NCI-H1092 treated with DMSO at 0.1 percent for 48 hours (cell line): ENCODE results near the gene UBA6.
"Not testable (repeated sequence)": the region's sequence is repeated elsewhere in the genome, so short reads cannot be mapped to it uniquely, and the experiment has no call there.

Experiments
- DNase-seq: peaks from one replicate; lab custom pipeline; 2025; lab: John Stamatoyannopoulos, UW

Gene UBA6

DNA sequence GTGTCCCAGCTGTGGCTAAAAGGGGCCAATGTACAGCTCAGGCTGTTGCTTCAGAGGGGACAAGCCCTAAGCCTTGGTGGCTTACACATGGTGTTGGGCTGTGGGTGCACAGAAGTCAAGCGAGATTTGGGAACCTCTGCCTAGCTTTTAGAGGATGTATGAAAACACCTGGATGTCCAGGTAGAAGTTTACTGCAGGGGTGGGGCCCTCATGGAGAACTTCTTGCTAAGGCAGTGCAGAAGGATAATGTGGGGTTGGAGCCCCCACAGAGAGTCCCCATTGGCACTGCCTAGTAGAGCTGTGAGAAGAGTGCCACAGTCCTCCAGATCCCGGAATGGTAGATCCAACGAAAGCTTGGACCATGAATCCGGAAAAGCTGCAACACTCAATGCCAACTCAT lies 40.5 kb downstream of the UBA6 start:
- no peak for DNase-seq

DNA sequence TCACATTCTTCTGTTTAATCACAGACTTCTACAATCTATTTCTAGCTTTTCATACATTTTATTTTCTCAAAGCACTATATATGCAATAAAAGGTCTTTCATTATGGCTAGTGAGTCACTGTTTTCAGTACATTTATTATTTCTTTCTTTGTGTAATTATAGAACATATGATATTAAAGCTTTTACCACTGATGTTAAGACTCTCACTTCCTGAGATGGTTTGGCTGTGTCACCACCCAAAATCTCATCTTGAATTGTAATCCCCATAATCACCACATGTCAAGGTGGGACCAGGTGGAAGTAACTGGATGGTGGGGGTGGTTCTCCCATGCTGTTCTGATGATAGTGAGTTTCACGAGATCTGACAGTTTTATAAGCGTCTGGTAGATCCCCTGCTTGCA lies 41.9 kb downstream of the UBA6 start:
- DNase-seq: no peak

DNA sequence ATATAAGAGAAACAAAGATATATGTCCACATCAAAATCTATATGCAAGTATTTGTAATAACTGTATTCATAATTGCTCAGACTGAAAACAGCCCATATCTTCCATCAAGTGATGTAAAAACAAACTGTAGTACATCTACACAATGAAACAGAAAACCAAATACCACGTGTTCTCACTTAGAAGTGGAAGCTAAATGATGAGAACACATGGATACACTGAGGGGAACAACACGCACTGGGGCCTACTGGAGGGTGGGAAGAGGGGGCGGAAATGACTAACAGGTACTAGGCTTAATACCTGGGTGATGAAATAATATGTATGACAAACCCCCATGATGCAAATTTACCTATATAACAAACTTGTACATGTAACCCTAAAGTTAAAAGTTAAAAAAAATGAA lies 42.7 kb downstream of the UBA6 start:
- DNase-seq: no peak

DNA sequence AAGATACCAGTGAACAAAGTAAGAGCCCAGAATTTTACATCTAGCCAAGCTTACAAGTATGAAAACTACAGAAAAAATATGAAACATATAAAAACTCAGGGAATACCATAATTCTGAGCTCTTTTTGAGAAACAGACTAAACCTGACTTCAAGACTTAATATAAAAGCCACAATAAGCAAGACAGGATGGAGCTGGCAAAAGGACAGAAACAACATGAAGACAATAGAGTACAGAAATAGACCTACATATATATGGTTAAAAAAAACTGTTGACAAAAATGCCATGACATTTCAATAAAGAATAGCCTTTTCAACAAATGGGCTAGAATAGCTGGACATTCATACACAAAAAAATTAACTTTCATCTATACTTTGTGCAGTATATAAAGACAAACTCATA lies 49.4 kb downstream of the UBA6 start:
- no peak for DNase-seq

DNA sequence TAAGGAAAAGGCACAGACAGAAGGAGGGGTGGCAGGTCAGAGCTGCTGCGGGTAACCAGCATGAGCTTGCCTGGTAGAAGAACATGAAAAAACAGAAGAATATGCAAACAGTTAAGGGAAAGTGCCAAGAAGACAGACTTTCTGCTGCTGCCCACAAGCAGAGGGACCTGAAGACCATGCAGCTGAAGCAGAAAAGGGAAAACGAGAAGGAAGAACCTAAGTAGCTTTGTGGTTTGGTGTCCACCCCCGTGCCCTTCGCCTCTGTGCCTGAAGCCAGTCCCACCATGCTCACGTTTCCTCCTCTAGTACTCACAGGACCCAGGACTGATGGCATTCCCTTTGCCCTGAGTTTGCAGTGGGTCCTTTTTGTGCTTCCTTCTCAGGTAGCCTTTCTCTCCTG lies 62.8 kb downstream of the UBA6 start:
- no peak for DNase-seq

DNA sequence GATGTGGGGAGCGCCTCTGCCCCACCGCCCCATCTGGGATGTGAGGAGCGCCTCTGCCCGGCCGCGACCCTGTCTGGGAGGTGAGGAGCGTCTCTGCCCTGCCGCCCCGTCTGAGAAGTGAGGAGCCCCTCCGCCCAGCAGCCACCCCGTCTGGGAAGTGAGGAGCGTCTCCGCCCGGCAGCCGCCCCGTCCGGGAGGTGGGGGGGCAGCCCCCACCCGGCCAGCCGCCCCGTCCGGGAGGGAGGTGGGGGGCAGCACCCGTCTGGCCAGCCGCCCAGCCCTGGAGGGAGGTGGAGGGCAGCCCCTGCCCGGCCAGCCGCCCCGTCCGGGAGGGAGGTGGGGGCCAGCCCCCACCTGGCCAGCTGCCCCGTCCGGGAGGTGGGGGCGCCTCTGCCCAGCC lies 64.0 kb downstream of the UBA6 start:
- DNase-seq: not testable (repeated sequence)

DNA sequence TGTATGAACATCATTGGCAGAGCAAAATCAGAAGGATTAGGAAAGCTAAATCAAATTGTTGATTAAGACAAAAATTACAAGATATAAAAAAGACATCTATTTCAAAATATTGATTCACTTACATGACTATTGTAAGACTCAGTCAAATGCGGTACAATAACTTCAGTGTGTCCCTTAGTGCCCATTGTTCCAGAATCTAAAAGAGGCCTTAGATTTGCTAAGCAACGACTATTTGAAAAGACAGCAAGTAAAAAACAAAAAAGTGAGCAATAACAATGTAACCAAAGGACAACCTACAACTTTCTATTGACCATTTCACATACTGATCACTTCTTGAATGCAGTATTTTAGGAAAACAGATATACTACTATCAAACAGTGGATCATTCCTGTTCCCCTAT lies 65.6 kb downstream of the UBA6 start:
- no peak for DNase-seq

DNA sequence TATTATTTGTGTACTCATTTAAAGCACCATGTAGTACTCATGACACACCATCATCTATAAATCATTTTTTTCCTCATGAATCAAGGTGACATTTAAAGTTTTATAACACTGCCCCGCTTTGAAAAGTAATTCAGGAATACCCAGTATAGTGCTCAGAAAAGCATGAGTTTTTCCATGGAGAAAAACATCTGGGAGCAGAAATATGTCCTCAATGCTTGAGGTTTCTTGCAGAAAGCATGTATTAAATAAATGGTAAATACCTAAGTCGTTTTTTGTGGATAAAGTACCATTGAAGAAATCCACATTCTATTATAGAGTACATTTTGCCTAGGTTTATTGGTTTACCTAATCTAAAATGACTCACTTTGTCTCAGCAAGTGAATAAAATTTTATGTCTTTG lies 66.2 kb downstream of the UBA6 start:
- no peak for DNase-seq

DNA sequence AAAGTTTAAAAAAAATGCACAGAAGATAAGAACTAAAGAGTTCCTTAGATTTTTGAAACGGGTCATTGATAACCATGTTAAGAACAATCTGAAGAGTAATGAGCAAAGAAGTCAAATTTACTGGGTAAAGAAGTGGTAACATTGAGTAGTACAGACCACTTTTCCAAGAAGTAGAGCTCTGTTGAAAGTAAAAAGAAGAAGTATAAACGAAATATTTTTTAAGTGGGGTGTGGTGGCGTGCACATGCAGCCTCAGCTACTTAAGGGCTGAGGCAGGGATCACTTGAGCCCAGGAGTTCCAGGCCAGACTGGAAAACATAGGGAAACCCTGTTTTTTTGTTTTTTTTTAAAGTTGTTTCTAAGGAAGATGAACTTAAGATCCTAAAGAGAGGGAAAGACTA lies 68.5 kb downstream of the UBA6 start:
- no peak for DNase-seq

DNA sequence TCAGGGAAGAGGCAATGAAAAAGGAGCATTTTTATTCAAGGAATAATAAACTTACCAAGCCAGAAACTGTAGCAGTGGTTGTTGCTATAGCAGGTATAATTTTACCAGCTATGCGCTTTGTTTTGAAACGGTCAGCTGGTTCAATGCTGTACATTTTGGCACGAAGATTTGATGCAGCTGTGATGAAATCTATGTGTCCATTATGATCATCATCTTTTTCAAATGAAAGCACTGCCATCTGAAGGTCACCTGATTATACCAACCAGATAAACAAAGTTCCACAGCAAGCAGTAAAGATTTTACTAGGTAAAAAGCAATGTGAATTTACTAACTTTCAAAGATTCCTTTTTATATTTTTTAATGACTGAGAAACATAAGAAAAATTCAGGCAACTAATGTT lies 76.0 kb downstream of the UBA6 start:
- DNase-seq: peak; percentile 10

DNA sequence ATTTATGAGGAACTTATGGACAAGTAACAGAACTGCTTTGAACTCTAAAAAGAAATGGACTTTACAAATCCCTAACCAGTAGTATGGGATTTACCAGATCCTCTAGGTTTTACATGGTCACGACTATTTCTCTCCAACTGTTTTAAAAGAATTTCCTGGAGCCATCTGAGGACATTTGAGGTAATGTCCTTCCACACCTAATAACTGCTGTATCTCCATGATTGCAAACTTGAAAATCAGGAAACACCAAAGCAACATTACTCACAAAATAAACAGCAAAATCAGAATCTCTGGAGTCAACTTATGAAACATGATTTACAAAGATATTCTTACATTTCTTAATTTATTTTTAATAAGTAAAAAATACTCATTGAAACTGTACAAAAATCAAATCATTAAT lies 84.5 kb downstream of the UBA6 start:
- no peak for DNase-seq

DNA sequence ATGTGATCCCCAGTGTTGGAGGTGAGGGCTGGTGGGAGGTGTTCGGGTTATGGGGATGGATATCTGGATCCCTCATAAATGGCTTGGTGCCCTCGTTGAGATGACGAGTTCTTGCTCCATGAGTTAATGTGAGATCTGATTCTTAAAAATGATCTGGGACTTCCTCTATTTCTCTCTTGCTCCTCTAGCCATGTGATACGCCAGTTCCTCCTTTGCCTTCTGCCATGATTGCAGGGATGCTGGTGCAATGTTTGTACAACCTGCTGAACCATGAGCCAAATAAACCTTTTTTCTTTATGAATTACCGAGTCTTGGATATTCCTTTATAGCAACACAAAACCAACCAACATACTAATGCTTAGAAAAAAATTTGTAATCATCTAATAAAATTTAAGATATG lies 85.8 kb downstream of the UBA6 start:
- no peak for DNase-seq

DNA sequence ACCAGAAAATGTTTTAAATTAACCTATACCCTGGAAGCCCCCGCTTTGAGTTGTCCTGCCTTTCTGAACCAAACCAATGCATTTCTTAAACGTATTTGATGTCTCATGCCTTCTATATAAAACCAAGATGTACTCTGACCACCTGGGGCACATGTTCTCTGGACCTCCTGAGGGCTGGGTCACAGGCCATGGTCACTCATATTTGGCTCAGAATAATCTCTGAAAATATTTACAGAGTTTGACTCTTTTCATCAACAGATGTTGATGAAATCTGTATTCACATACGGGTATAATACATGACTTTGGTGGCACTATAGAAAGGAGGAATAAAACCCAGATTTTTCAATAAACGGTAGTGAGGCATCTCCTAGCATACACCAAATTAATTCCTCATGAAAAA lies 86.8 kb downstream of the UBA6 start:
- DNase-seq: no peak

DNA sequence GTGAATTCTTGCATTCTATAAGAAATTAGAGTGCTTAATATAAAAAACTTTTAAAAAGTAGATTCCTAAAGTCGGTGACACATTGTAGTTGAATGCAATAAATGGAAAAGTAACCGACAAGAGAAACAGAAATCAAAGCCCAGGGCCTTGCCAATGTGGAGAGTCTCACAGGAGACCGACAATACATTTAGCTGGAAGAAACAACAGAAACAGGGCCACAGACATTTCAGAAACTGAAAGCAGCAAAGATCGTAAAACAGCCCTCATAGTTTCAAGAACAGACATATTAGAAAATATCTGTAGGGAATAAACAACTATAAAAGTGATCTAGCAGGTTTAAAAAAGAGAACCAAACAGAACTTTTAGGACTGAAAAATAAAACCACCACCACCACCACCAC lies 92.9 kb downstream of the UBA6 start:
- DNase-seq: no peak

DNA sequence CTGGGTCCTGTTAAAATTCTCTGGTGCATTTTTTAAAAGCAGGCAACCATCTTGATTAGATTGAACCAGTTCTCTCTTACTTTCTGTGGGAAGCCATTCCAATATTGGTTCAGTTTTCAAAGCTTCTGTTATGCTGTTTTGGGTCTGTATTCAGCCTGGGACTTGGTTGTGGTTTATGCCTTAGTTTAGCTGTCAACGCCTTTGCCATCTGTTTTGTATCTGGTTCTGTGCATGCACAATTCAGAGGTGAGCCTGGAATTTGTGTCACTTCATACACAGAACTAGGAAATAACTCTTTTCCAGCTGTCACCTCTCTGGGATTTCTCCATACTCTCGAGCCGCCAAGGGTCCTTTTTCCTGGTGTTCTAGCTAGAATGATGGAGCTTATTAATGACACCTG lies 96.2 kb downstream of the UBA6 start:
- DNase-seq: no peak

DNA sequence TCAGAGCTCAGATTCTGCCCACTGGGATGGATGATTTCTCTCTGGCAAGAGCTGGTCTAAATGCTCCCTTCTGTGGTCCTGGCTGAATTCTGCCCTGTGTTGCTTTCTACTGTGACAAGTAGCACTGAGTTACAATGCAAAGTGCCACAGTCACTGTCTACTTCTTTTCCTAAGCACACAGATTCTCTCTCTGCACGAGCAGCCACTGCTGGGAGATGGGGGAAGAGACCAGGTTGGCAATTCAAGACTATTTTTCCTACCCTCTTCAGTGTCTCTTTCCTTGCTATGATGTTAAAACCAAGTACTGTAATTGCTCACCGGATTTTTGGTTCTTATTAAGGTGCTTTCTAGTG lies 97.0 kb downstream of the UBA6 start:
- no peak for DNase-seq

DNA sequence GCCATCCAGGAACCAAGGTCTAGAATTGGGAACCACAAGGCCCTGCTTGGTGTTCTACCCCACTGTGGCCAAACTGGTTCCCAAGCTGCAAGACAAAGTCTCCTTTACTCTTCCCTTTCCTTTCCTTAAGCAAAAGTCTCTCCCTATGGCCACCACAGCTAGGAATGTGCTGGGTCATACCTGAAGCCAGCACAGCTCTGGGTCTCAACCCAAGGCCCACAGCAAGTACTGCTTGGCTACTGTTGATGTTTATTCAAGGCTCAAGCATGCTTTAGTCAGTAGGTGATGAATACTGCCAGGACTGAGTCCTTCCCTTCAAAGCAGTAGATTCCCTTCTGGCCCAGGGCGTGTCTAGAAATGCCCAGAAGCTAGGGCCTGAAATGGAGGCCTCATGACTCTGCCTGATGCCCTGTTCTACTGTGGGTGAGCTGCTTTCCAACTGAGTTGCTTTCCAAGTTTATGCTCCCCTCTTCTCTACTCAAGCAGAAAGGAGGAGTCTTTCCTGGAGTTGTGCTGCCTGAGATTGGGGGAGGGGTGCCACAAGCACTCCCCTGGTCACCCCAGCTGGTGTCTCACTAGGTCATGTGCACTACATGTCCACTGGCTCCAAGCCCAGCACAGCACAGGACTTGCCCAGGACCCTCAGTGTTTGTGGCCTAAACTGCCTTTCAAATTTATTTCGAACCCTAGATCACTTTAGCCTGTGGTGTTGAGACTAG lies 97.5 kb downstream of the UBA6 start:
- no peak for DNase-seq

DNA sequence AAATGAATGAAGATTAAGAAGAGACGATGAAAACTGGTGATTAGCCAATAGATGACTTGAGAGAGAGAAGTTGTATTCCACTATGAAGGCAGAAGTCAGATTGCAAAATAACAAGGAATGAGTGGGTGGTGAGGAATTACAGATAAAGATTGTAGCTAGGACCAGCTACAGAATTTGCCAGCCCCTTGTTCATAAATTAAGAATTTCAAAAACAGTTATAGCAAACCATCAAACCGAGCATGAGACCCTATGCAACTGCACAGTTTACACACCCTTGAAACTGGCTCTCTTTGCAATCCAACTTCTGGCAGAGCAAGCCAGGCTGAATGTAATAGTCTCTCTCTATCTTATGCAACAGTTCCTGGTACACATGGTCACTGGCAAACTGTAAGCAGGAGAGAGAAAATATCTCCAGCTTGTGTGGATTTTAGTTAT lies 107.2 kb downstream of the UBA6 start:
- no peak for DNase-seq

DNA sequence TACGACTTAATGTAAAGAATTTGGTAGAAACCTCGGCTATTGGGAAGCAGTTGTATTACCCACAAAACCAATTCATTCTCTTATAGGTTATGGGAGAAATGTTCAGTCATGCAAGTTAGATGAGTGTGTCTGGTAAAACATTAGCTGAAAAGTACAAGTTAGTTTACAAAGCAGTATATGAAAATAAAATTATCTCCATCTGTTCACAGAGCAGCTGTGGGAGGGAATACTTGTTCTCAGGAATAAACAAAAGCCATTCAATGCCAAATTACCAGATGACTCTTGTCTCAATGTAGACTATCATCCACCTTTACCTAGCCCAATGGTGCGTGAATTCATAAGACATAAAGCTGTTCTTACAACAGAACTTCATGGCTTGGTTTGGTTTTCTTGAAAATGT lies 113.8 kb downstream of the UBA6 start:
- DNase-seq: no peak

DNA sequence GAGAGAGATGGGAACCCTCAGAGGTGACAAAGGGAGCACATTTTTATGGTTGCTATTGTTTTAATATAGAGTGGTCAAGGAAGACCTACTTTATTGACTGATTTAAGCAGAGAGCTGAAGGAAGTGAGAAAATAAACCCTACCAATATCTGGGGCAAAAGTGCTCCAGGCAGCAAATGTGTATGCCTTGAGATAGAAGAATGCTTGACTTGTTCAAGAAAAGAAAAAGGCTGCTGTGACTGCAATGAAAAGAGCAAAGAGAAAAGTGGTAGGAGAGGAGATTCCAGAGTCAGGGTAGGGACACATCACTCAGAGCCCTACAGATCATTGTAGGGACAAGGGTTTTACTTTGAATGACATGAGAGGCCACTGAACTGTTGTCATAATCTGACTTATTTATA lies 116.5 kb downstream of the UBA6 start:
- DNase-seq: no peak

DNA sequence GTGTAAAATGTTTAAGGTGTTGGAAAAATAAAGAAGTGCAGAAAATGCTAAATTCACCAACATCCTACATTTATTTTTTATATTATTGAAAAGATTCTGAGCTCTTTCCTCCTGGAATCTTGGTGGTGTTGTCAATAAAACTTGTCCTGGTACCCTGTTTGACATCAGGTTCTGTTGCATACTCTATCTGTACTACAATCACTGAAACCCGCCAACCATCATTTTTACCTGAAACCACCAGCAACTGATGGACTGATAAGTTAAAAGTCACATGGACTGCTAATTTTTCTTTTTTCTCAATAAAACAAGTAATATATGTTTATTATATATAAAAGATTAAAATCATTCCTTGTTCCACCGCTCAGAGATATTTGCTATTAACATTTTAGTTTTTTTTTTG lies 119.0 kb downstream of the UBA6 start:
- DNase-seq: no peak

DNA sequence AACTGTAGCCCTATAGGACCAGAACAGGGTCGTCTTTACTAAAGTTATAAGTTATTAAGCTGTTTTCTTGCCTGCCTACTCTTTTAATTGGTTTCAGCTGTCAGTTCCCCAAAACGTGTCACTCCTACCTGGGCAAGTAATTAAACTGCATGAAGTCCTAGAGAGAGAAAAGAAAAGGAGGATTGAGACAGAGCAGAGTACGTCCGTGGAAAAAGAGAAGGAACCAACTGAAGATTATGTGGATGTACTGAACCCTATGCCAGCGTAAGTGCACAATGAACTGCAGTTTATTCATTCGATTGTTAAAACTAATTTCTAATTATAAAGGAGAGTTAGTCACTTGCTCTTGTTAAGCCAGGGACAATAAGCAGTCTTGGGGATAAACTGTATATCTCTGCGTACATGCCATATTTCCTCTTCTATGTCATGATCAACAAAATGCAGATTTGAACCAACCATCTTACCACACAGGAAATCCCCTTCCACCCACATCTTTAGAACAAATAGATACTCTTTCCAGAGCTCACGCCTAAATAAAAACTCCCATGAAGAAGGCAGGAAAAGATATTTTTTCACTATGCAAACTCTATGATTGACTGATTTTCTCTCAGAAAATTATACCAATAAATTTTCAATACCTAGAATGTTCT lies 119.6 kb downstream of the UBA6 start:
- DNase-seq: no peak

DNA sequence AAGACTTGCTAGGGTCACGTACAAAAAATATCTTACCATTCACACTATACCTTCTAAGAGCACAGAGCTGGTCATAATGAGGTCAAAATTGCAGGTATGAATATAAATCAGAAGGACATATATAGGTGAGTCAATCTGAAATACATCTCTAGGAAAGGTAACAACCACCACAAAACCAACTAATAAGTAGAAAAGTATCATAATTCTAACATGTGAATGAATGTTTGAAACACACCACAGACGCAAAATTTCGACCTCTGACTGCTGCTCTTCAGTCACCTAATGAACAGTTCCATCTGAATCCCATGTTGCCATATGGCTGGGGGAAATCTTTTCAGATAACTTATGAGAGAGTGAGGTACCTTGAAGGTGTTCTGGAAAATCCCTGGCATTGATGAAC lies 120.4 kb downstream of the UBA6 start:
- DNase-seq: no peak

DNA sequence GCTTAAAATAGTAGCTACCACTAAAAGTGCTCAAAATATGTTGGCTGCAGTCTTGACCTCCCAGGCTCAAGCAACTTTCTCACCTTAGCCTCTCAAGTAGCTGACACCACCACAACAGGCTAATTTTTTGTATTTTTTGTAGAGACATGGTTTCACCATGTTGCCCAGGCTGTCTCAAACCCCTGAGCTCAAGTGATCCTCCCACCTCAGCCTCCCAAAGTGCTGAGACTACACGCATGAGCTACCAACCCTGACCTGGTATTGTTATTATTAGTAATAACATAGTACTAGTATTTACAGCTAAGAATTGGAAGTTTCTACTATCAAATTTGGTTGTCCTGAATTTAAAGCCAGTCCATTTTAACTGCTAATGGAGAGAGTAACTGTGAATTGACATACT lies 124.4 kb downstream of the UBA6 start:
- no peak for DNase-seq
